ENCODE measurements around the gene CABP1.

CABP1 gene

GRCh38 chr12:120596901-120597300 lies 43.5 kb upstream of the CABP1 start:
- no peaks in the 10 kb centered on the region for H3F3A ChIP-seq (ENCODE audit: low read depth)
- H3K79me2 ChIP-seq (ENCODE audit: insufficient read depth, low read length): no peaks in the 10 kb centered on the region
- no peak overlapping the region for H3K9ac ChIP-seq (ENCODE audit: low read depth, low read length, poor library complexity, severe bottlenecking)
- H3K4me3 ChIP-seq (ENCODE audit: low read length, poor library complexity, severe bottlenecking): no peak overlapping the region
- H3K4me2 ChIP-seq (ENCODE audit: low read depth, low read length, poor library complexity, severe bottlenecking): no peak overlapping the region
- H3K36me3 ChIP-seq (ENCODE audit: insufficient read depth, low read length): no peaks in the 10 kb centered on the region
- H4K20me1 ChIP-seq (ENCODE audit: insufficient read depth, low read length, poor library complexity, severe bottlenecking): no peaks in the 10 kb centered on the region
- H3K9me3 ChIP-seq (ENCODE audit: insufficient read depth, low read depth, low read length): no peaks in the 10 kb centered on the region
- no peaks in the 10 kb centered on the region for H3K9me2 ChIP-seq (replicated peaks; ENCODE audit: low read depth, low read length)
- H3K27me3 ChIP-seq (ENCODE audit: insufficient read depth, low read length, poor library complexity, severe bottlenecking): no peaks in the 10 kb centered on the region
- no peaks in the 10 kb centered on the region for H3K4me1 ChIP-seq (ENCODE audit: insufficient read depth, low read length, poor library complexity, severe bottlenecking)
- no peak overlapping the region for H2AFZ ChIP-seq (ENCODE audit: low read length)
- no peak for TF ChIP-seq EZH2phosphoT487 (IDR thresholded peaks at IDR 0.05; ENCODE audit: borderline replicate concordance)

GRCh38 chr12:120597861-120598260 lies 42.6 kb upstream of the CABP1 start:
- Histone ChIP-seq H3K9me3 (ENCODE audit: insufficient read depth, low read depth, low read length) (no peaks in the 10 kb centered on the region), H3K36me3 (ENCODE audit: insufficient read depth, low read length) (no peaks in the 10 kb centered on the region), H4K20me1 (ENCODE audit: insufficient read depth, low read length, poor library complexity, severe bottlenecking) (no peaks in the 10 kb centered on the region), H3K27me3 (ENCODE audit: insufficient read depth, low read length, poor library complexity, severe bottlenecking) (no peaks in the 10 kb centered on the region), H3K9me2 (replicated peaks; ENCODE audit: low read depth, low read length) (no peaks in the 10 kb centered on the region), H2AFZ (ENCODE audit: low read length) (no peak overlapping the region), H3K9ac (ENCODE audit: low read depth, low read length, poor library complexity, severe bottlenecking) (no peak overlapping the region), H3F3A (ENCODE audit: low read depth) (no peaks in the 10 kb centered on the region), H3K4me2 (ENCODE audit: low read depth, low read length, poor library complexity, severe bottlenecking) (no peak overlapping the region), H3K4me3 (ENCODE audit: low read length, poor library complexity, severe bottlenecking) (no peak overlapping the region), H3K4me1 (ENCODE audit: insufficient read depth, low read length, poor library complexity, severe bottlenecking) (no peaks in the 10 kb centered on the region), H3K79me2 (ENCODE audit: insufficient read depth, low read length) (no peaks in the 10 kb centered on the region)
- TF ChIP-seq EZH2phosphoT487 (IDR thresholded peaks at IDR 0.05; ENCODE audit: borderline replicate concordance): no peak
- no peak for TF ChIP-seq CTCF (conservative IDR thresholded peaks at IDR 0.05; ENCODE audit: low read length)

GRCh38 chr12:120598674-120599463 lies 41.6 kb upstream of the CABP1 start:
- Histone ChIP-seq H3K4me1 (ENCODE audit: insufficient read depth, low read length, poor library complexity, severe bottlenecking) (no peaks in the 10 kb centered on the region), H3K9ac (ENCODE audit: low read depth, low read length, poor library complexity, severe bottlenecking) (no peak overlapping the region)

More at GRCh38 chr12:120598674-120599463, 41.6 kb upstream of the CABP1 start:
- Histone ChIP-seq H3K79me2 (ENCODE audit: insufficient read depth, low read length) (no peaks in the 10 kb centered on the region), H3K9me3 (ENCODE audit: insufficient read depth, low read depth, low read length) (no peaks in the 10 kb centered on the region), H2AFZ (ENCODE audit: low read length) (no peak overlapping the region), H3K36me3 (ENCODE audit: insufficient read depth, low read length) (no peaks in the 10 kb centered on the region), H3K9me2 (replicated peaks; ENCODE audit: low read depth, low read length) (no peaks in the 10 kb centered on the region), H3F3A (ENCODE audit: low read depth) (no peaks in the 10 kb centered on the region), H4K20me1 (ENCODE audit: insufficient read depth, low read length, poor library complexity, severe bottlenecking) (no peaks in the 10 kb centered on the region), H3K4me2 (ENCODE audit: low read depth, low read length, poor library complexity, severe bottlenecking) (no peak overlapping the region), H3K4me3 (ENCODE audit: low read length, poor library complexity, severe bottlenecking) (no peak overlapping the region), H3K27me3 (ENCODE audit: insufficient read depth, low read length, poor library complexity, severe bottlenecking) (no peaks in the 10 kb centered on the region)
- TF ChIP-seq CTCF (conservative IDR thresholded peaks at IDR 0.05; ENCODE audit: low read length): no peak
- TF ChIP-seq EZH2phosphoT487 (IDR thresholded peaks at IDR 0.05; ENCODE audit: borderline replicate concordance): no peak
